ENCODE data around the gene LMAN2.
"Not testable (repeated sequence)": the region's sequence is repeated elsewhere in the genome, so short reads cannot be mapped to it uniquely, and the experiment has no call there.

LMAN2 gene

GRCh38 chr5:177364159-177364962 is 12.9 kb upstream of the LMAN2 start:
- peak; percentile 61 for DNase-seq

- no peak for DNase-seq
These were observed 12.1 kb upstream of the LMAN2 start for GRCh38 chr5:177363565-177363964.

DNA sequence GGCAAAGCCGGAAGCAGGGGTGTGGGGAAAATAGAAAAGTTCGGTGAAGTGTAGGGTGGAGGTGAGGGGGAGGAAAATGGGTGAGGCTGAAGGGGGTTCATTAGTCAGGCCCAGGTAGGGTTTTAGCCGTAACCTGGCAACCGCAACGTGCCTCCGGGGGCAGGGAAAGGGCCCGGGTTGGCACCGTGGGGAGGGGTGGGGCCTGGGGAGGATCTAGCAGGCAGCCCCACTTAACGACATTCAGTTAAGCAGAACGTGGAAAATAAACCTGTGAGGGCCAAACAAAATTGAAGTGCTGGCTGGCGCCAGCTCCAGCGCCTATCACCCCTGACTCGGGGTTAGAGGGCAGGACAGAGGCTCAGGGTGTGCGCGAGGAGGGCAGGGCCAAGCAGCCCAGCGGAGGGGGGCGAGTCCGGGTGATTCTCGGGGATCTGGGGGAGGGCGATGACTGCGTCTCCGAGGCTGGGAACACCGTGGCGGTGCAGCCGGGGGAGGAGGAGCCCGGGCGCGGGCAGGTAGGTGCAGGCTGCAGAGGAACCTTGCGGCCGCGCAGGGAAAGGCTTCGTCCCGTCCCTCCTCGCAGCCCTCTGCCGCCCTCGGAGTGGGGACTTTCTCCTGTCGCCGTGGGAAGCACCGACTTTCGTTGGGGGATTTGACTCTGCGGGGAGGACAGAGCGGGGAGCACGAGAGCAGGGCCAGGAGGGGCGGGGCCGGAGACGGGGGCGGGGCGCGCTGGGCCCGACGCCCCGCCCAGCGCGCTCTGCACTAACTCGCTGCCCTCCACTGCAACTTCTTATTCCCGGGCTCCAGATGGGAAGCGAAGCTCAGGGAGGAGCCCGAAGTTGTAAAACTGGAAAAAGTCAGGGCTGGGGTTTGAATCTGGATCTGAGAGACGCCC is 11.4 kb upstream of the LMAN2 start:
- DNase-seq, result peak; percentile 78

DNA sequence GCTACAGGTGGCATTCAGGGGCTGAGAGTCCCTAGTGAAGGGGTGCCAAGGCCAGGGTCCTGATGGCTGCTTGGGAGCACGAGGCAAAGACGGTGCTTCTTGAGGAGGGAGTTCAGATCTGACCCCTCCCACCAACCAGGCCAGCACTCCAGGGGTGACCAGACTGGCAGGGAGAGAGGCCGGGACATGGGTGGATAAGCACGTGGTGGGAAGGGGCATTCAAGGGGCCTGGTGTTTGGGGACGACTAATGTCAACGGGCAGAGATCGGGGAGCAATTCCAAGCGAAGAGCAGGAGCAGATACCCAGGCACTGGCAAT is 10.8 kb upstream of the LMAN2 start:
- DNase-seq, result no peak

DNA sequence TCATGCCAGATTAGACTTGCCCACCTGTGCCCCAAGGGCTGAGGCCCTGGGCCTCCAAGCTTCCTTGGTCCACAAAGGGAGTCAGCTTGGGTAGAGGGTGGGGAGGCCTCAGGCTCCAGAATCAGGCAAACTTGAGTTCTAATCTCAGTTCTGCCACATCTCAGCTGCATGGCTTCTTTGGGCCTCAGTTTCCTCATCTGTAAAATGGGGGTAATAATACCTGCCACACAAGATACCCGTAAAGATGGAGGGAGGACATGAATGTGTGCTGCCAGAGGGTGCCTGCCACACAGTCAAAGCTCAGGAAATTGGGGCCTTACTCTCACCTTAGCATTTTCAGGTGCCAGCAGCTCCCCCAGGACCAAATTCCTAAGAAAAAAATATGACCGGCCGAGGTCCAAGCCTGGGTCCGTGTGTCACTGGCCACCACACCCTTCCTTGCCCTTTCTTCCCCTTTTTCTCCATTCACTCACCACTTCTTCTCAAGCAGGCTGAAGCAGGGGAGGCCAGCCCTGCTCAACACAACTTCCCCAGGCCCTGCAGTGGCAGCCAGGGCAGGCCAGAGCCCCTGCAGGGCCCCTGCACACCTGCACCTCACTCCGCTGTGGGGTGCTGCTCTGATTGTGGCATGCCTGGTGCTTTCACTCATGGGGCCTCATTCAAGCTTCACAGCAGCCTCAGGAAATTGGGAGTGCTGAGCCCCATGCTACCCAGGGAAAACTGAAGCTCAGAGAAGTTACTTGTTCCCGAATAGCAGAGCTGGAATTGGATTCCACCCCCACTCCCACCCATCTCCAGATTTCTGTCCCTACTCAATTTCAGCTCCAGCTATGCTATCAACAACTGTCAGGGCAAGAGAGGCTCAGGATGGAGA is 10.2 kb upstream of the LMAN2 start:
- DNase-seq, result no peak

DNA sequence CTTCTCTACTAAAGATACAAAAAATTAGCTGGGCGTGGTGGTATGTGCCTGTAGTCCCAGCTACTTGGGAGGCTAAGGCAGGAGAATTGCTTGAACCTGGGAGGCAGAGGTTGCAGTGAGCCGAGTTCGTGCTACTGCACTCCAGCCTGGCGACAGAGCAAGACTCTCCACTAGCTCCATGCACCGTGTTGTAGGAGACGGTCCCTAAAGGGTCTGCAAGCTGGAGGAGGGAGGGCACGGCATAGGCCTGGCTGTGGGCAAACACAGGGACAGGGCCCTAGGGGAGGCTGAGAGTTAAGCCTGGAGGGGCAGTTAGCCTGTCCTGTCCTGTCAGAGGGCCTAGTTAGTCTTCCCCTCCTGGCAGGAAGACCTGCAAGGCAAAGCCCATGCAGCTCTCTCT is 9.3 kb upstream of the LMAN2 start:
- not testable (repeated sequence) for DNase-seq

DNA sequence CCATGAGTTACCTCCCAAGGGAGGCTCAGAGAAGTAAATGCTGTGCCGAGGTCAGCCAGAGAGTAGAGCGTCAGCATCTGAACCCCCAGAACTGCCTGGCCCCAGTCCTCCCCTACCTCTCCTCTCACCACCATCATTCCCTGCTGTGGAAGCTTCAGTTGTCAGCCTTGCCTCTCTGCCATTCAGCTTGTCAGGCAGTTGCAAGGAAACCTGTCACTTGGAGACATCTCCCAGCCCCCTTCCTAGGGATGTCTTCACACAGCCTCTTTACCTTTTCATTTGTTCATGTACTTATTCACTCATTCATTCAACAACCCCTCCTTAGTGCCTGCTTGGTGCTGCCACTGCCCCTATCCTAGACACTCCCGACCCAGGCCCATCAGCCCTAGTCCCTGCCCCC is 8.4 kb upstream of the LMAN2 start:
- DNase-seq, result no peak

DNA sequence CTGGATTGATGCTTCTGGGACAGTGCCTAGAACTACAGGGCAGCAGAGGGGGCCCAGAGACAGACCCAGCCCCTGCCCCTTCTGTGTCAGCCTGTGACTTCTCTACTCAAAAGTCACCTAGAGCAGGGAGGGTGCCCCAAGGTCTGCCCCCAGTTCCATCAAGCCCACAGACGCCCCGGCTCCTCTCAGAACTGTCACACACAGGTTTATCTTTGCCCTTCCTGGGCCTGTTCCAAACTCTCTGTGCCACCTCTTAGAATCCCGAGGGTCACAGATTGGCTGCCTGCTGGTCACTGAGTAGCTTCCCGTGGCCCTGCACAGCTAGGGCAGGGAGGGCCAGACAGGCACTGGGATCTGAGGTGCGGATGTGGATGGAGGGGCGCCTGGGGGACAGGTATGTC is 8.0 kb upstream of the LMAN2 start:
- DNase-seq, result no peak

GRCh38 chr5:177358370-177358819 is 6.9 kb upstream of the LMAN2 start:
- DNase-seq, result no peak

- peak; percentile 63 for DNase-seq
These were observed 6.2 kb upstream of the LMAN2 start, which contains the start of gene RGS14 for GRCh38 chr5:177357459-177358351. Gene RGS14 (plus strand): TSS chr5:177357924. CDS start chr5:177358025, 101 bp downstream.

- no peak for DNase-seq
These were observed 5.6 kb upstream of the LMAN2 start for GRCh38 chr5:177357146-177357458.

- DNase-seq, result no peak
These were observed 5.3 kb upstream of the LMAN2 start for GRCh38 chr5:177356746-177357145.

DNA sequence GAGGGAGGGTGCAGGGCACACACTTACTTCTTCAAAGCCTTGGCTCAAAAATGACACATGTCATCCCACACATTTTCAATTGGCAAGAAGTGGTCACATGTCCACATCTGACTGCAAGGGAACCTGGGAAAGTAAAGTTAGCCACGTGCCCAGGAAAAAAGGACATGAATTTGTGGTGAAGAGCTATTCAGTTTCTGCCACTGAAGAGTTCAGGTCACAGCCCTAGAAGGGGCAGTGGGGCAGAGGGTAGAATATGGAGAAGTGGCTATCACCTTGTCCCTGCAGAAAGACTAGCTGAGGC is 4.3 kb upstream of the LMAN2 start:
- DNase-seq, result no peak

DNA sequence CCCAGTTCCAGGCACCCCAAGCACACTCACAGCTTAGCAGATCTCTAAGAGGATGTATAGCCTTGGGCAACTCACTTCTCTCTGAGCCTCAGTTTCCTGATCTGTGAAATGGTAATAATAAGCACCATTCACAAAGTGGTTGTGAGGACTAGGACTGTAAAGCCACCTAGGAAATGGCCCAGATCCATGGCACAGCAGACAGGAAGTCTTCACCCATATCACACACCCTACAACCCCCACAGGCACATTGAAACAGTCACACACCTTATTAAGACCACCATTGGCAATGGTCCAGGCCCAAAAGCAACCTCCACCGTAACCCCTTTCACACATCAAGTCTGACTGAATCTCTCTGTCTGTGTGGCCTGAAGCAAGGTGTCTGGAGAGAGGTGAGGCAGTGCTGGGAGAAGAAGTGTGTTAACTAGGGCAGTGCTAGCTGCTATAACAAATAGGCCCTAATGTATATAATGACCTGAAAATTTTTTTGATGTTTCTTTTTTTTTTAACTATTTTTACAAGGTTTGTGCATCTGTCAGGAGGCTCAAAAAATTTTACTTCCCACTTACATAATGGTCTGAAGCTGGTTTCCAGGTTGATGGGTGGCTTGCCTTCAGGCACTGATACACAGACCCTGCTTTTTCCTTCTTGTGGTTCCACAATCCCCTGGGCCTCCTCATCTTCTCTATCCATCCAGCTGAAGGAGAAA is 3.8 kb upstream of the LMAN2 start:
- no peak for DNase-seq

GRCh38 chr5:177354711-177355110 is 3.2 kb upstream of the LMAN2 start:
- DNase-seq, result no peak

DNA sequence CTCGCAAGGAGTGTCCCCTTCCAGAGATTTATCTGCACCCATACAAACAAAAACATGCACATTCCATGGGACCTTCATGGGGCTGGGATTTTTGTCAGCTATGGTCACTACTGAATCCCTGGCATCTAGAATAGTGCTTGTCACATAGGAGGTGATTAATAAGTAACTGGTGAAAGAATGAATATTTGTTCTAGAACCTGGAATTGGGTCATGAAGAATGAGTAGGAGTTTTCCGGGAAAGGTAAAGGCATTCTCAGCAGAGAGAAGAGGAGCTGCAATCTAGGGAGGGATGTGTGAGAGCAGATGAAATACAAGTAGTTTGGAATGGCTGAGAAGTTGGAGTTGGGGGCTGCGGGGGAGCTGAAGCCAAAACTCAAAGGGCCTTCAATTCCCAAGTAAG is 2.8 kb upstream of the LMAN2 start:
- no peak for DNase-seq

DNA sequence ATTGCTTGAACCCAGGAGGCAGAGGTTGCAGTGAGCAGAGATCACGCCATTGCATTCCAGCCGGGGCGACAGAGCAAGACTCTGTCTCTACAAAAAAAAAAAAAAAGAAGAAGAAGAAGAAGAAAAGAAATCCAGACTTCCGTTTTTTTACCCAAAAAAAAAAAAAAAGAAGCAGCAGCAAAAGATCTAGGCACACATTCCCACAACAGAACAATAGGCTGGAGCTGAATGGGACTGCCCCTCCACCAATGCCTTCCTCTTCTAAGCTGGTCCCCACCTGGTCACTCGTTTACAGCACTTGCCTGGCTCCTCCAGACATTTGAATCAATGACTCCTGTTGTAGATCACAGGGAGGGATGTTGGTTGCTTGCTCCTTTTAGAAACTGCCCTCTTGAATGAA is 1.6 kb upstream of the LMAN2 start:
- no peak for DNase-seq

- DNase-seq, result no peak
These were observed 584 bp downstream of the LMAN2 start for GRCh38 chr5:177350776-177351391.

DNA sequence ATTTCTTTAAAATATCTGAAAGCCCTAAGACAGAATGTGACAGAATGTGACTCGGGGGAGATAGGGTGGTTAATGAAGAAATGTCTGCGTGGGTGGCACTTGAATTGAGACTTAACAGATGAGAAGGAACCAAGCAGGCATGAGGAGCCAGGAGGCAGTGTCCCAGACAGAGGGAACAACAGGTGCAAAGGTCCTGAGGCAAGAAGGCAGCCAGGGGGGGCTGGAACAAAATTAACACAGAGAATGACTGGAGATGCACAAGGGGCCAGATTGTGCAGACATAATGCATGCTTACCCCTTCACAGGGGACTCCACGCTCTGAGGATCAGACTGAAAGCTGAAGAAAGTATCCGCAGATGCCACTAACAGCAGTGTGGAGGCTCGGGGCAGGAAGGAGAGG is 1.7 kb downstream of the LMAN2 start:
- no peak for DNase-seq

DNA sequence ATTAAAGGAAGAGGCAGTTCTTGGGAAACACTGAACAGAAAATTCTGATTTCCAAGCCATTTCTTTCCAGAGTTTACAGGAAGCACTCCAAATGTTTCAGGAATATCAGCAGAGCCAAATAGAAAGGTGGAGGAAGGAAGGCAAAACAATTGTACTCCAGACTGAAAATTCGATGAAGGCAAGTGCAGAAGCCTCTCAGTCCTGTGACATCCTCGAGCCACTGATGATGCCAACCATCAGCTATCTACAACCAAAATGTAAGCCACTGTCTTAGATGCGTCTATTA is 2.2 kb downstream of the LMAN2 start:
- DNase-seq, result no peak

- DNase-seq, result no peak
These were observed 3.8 kb downstream of the LMAN2 start for GRCh38 chr5:177347699-177348098.

- no peak for DNase-seq
These were observed 4.6 kb downstream of the LMAN2 start for GRCh38 chr5:177346820-177347219.

Data from stimulated activated CD8-positive, alpha-beta memory T cell treated with anti-CD3 and anti-CD28 coated beads, Interleukin-4, amount 100 ng/mL, for 48 hours (primary cell).